HepG2 (cell line): Measurements from ENCODE around the gene MIDN. TPM values are rescaled to one million over a fixed set of nuclear protein-coding genes. Genes with fewer than 3 reads are reported as not detected.

Experiments
- BORCS8-MEF2B ChIP-seq: sonication (generic); formaldehyde crosslinking; IDR thresholded peaks from 2 replicates; pipeline ENCODE4 v1.8.0; 2022; ENCODE audit warnings: mild to moderate bottlenecking, missing genetic modification reagents
- CHD2 ChIP-seq: IDR thresholded peaks from 2 replicates; pipeline ENCODE4 v1.6.1; 2011; ENCODE audit warnings: low read depth, low read length, improper control_type of control experiment
- DMAP1 ChIP-seq: IDR thresholded peaks from 2 replicates; pipeline ENCODE4 v1.6.1; 2016
- ELF3 ChIP-seq: IDR thresholded peaks from 2 replicates; pipeline ENCODE4 v1.6.1; 2016; ENCODE audit warnings: missing genetic modification reagents, missing compliant biosample characterization
- EP300 ChIP-seq, 3 experiments: sonication (generic) in 1 of 3; formaldehyde crosslinking in 1 of 3; IDR thresholded peaks; 2 replicates each; pipeline versions ENCODE4 v1.5.1 to v1.6.1; 2011 to 2020; ENCODE audit warnings: low read depth in 2 of 3, low read length in 2 of 3, borderline replicate concordance in 1 of 3, improper control_type of control experiment in 1 of 3, mild to moderate bottlenecking in 1 of 3, missing genetic modification reagents in 1 of 3, moderate library complexity in 1 of 3
- ESRRA ChIP-seq: sonication (generic); formaldehyde crosslinking; IDR thresholded peaks from 2 replicates; pipeline ENCODE4 v1.5.1; 2020; ENCODE audit warnings: mild to moderate bottlenecking, low read depth, missing genetic modification reagents
- GATAD2A ChIP-seq: IDR thresholded peaks from 2 replicates; pipeline ENCODE4 v1.6.1; 2016
- HIVEP1 ChIP-seq: sonication (generic); formaldehyde crosslinking; IDR thresholded peaks from 2 replicates; pipeline ENCODE4 v1.4.0; 2020; ENCODE audit warnings: mild to moderate bottlenecking, missing genetic modification reagents
- KDM1A ChIP-seq: IDR thresholded peaks from 2 replicates; pipeline ENCODE4 v1.6.1; 2016; ENCODE audit warnings: missing compliant biosample characterization
- MIER2 ChIP-seq: IDR thresholded peaks from 2 replicates; pipeline ENCODE4 v1.6.1; 2016; ENCODE audit warnings: missing biosample characterization, missing genetic modification reagents
- MTA1 ChIP-seq: sonication (generic); formaldehyde crosslinking; IDR thresholded peaks from 2 replicates; pipeline ENCODE4 v1.4.0; 2020; ENCODE audit warnings: missing genetic modification reagents, mild to moderate bottlenecking, borderline replicate concordance
- NFKB2 ChIP-seq: sonication (generic); formaldehyde crosslinking; IDR thresholded peaks from 2 replicates; pipeline ENCODE4 v1.4.0; 2020; ENCODE audit warnings: missing genetic modification reagents, borderline replicate concordance
- POLR2G ChIP-seq: fragments of 200-400 bp; formaldehyde crosslinking; IDR thresholded peaks from 2 replicates; pipeline ENCODE4 v1.6.1; 2018; ENCODE audit warnings: mild to moderate bottlenecking, low read depth, low read length, moderate library complexity
- RARA ChIP-seq: IDR thresholded peaks from 2 replicates; pipeline ENCODE4 v1.6.1; 2016; ENCODE audit warnings: missing genetic modification reagents, missing compliant biosample characterization
- SP1 ChIP-seq, 2 experiments: fragments of 450-650 bp in 1 of 2; sonication (generic) in 1 of 2; formaldehyde crosslinking in 1 of 2; IDR thresholded peaks; 2 replicates each; pipeline versions ENCODE4 v1.4.0 to v1.6.1; 2016 to 2020; ENCODE audit warnings: missing genetic modification reagents in 1 of 2
- TARDBP ChIP-seq: sonication (generic); formaldehyde crosslinking; IDR thresholded peaks from 2 replicates; pipeline ENCODE4 v1.8.0; 2022; ENCODE audit warnings: mild to moderate bottlenecking, missing genetic modification reagents
- ZBTB7B ChIP-seq: sonication (generic); formaldehyde crosslinking; IDR thresholded peaks from 2 replicates; pipeline ENCODE4 v1.4.0; 2020; ENCODE audit warnings: missing genetic modification reagents
- ZBTB8A ChIP-seq: sonication (generic); formaldehyde crosslinking; IDR thresholded peaks from 2 replicates; pipeline ENCODE4 v1.4.0; 2020; ENCODE audit warnings: mild to moderate bottlenecking, low read depth, missing genetic modification reagents, borderline replicate concordance
- ZC3H13 ChIP-seq: sonication (generic); formaldehyde crosslinking; IDR thresholded peaks from 2 replicates; pipeline ENCODE4 v1.8.1; 2023; ENCODE audit warnings: mild to moderate bottlenecking, missing genetic modification reagents, moderate library complexity
- ZEB1 ChIP-seq: IDR thresholded peaks from 2 replicates; pipeline ENCODE4 v1.6.1; 2012; ENCODE audit warnings: mild to moderate bottlenecking, low read depth, inconsistent platforms; ENCODE audit not compliant: insufficient replicate concordance
- ZNF20 ChIP-seq: sonication (generic); formaldehyde crosslinking; IDR thresholded peaks from 2 replicates; pipeline ENCODE4 v1.4.0; 2020; ENCODE audit warnings: mild to moderate bottlenecking, moderate library complexity, missing genetic modification reagents
- ZNF264 ChIP-seq: sonication (generic); formaldehyde crosslinking; IDR thresholded peaks from 2 replicates; pipeline ENCODE4 v1.4.0; 2020; ENCODE audit warnings: missing genetic modification reagents
- ZNF430 ChIP-seq: sonication (generic); formaldehyde crosslinking; IDR thresholded peaks from 2 replicates; pipeline ENCODE4 v1.9.0; 2021; ENCODE audit warnings: mild to moderate bottlenecking, missing genetic modification reagents
- ZNF703 ChIP-seq: sonication (generic); formaldehyde crosslinking; IDR thresholded peaks from 2 replicates; pipeline ENCODE4 v1.5.1; 2020; ENCODE audit warnings: missing genetic modification reagents, mild to moderate bottlenecking, moderate library complexity, borderline replicate concordance
- ZNF772 ChIP-seq: sonication (generic); formaldehyde crosslinking; IDR thresholded peaks from 2 replicates; pipeline ENCODE4 v1.5.0; 2020; ENCODE audit warnings: mild to moderate bottlenecking, missing genetic modification reagents
- ZNF841 ChIP-seq: sonication (generic); formaldehyde crosslinking; IDR thresholded peaks from 2 replicates; pipeline ENCODE4 v1.8.1; 2023; ENCODE audit warnings: missing genetic modification reagents, borderline replicate concordance
- polyA plus RNA-seq, 8 experiments: library from polyadenylated mRNA; depleted of rRNA in 3 of 8; stranded (reverse) in 7 of 8; unstranded in 1 of 8; fragments of >200 nt; fragmentation: Illumina TruSeq in 4 of 8; extraction: Trizol in 4 of 8; gene quantifications; 2 replicates each; pipeline versions ENCODE4 v1.2.1 to v1.2.3, GENCODE V29; 2011 to 2016; ENCODE audit warnings: low read depth in 4 of 8, missing spikeins in 1 of 8, mixed read lengths in 1 of 8; ENCODE audit not compliant: insufficient read depth in 1 of 8
- total RNA-seq, 5 experiments: library from RNA; depleted of rRNA; stranded (reverse); fragments of >200 nt; fragmentation: Illumina TruSeq; extraction: Trizol; gene quantifications; 2 replicates each; pipeline ENCODE4 v1.2.3, GENCODE V29; 2016; ENCODE audit warnings: low read depth in 1 of 5
- TF ChIP-seq, protein P1 (sequence below): sonication (generic); formaldehyde crosslinking; IDR thresholded peaks from 2 replicates; pipeline ENCODE4 v1.8.1; 2023; ENCODE audit warnings: missing genetic modification reagents, inconsistent platforms, borderline replicate concordance
- TF ChIP-seq, protein P2 (sequence below): sonication (generic); formaldehyde crosslinking; IDR thresholded peaks from 2 replicates; pipeline ENCODE4 v1.5.0; 2020; ENCODE audit warnings: mild to moderate bottlenecking, missing genetic modification reagents

Gene MIDN
- total and polyA plus RNA-seq, 2 of the 13 experiments (the other 11 are each of a cell fraction or from before 2014, with no cell fraction given), result 8.4 to 18.0 TPM

GRCh38 chr19:1245494-1246264, 2.7 kb upstream of the MIDN start (continued):
- TF ChIP-seq MIER2 (no peak), ZNF841 (CRISPR knock-in tag) (0 out of 2 replicates have a peak, but pooled peaks have one; percentile 60), POLR2G (peak; percentile 70), HIVEP1 (peak; percentile 65), NFKB2 (CRISPR knock-in tag) (peak; percentile 33; the same call in 1 of the 2 replicates), ZC3H13 (CRISPR knock-in tag) (peak; percentile 22; the same call in 1 of the 2 replicates), ESRRA (CRISPR knock-in tag) (peak; percentile 56; the same call in 1 of the 2 replicates), MTA1 (CRISPR knock-in tag) (peak; percentile 50; the same call in 1 of the 2 replicates), ZBTB8A (CRISPR knock-in tag) (no peak), ZNF20 (CRISPR knock-in tag) (no peak), CHD2 (no peak), SP1 (IDR thresholded peaks at IDR 0.05) (no peak), SP1 (CRISPR knock-in tag; IDR thresholded peaks at IDR 0.05) (peak; percentile 37; the same call in 1 of the 2 replicates), ZEB1 (no peak), EP300 (IDR thresholded peaks at IDR 0.05; ENCODE audit: low read depth in 2 of 2, low read length in 2 of 2) (peak in 1 of 2 experiments; percentile 6; a peak in 1 of 4 replicates), EP300 (CRISPR knock-in tag; IDR thresholded peaks at IDR 0.05; ENCODE audit: borderline replicate concordance) (no peak), ZNF772 (CRISPR knock-in tag) (peak; percentile 3; the same call in 1 of the 2 replicates), BORCS8-MEF2B (CRISPR knock-in tag) (peak; percentile 46; the same call in 1 of the 2 replicates), RARA (CRISPR knock-in tag) (peak; percentile 86), ELF3 (peak; percentile 8; the same call in 1 of the 2 replicates), ZBTB7B (CRISPR knock-in tag) (peak; percentile 23; the same call in 1 of the 2 replicates), GATAD2A (CRISPR knock-in tag) (peak; percentile 59; the same call in 1 of the 2 replicates), ZNF264 (CRISPR knock-in tag) (peak; percentile 51; the same call in 1 of the 2 replicates), TARDBP (CRISPR knock-in tag) (no peak; the same call in none of the 2 replicates), KDM1A (CRISPR knock-in tag) (no peak), ZNF430 (CRISPR knock-in tag) (peak; percentile 3; the same call in 1 of the 2 replicates), DMAP1 (CRISPR knock-in tag) (0 out of 2 replicates have a peak, but pooled peaks have one; percentile 5), ZNF703 (CRISPR knock-in tag) (no peak)
- TF ChIP-seq, protein P1, sequence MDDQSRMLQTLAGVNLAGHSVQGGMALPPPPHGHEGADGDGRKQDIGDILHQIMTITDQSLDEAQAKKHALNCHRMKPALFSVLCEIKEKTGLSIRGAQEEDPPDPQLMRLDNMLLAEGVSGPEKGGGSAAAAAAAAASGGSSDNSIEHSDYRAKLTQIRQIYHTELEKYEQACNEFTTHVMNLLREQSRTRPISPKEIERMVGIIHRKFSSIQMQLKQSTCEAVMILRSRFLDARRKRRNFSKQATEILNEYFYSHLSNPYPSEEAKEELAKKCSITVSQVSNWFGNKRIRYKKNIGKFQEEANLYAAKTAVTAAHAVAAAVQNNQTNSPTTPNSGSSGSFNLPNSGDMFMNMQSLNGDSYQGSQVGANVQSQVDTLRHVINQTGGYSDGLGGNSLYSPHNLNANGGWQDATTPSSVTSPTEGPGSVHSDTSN (CRISPR knock-in tag), result no peak
- TF ChIP-seq, protein P2, sequence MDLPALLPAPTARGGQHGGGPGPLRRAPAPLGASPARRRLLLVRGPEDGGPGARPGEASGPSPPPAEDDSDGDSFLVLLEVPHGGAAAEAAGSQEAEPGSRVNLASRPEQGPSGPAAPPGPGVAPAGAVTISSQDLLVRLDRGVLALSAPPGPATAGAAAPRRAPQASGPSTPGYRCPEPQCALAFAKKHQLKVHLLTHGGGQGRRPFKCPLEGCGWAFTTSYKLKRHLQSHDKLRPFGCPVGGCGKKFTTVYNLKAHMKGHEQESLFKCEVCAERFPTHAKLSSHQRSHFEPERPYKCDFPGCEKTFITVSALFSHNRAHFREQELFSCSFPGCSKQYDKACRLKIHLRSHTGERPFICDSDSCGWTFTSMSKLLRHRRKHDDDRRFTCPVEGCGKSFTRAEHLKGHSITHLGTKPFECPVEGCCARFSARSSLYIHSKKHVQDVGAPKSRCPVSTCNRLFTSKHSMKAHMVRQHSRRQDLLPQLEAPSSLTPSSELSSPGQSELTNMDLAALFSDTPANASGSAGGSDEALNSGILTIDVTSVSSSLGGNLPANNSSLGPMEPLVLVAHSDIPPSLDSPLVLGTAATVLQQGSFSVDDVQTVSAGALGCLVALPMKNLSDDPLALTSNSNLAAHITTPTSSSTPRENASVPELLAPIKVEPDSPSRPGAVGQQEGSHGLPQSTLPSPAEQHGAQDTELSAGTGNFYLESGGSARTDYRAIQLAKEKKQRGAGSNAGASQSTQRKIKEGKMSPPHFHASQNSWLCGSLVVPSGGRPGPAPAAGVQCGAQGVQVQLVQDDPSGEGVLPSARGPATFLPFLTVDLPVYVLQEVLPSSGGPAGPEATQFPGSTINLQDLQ (CRISPR knock-in tag), result no peak
